Measurements from ENCODE around the gene LCLAT1.

LCLAT1 gene

GRCh38 chr2:30448866-30449265 lies 1.8 kb downstream of the LCLAT1 start:
- H3K4me3 ChIP-seq (ENCODE audit: low read depth in 1 of 2, low read length in 2 of 2), result peak overlapping the region in 1 of 2 experiments; percentile 97; a peak in 1 of 4 replicates

GRCh38 chr2:30450025-30450424 lies 3.0 kb downstream of the LCLAT1 start:
- Histone ChIP-seq H3K27me3 (ENCODE audit: insufficient read depth, low read length, poor library complexity) (no peaks in the 10 kb centered on the region), H3K79me2 (ENCODE audit: insufficient read depth, low read length) (peaks cover 71% of the 10 kb centered on the region), H3K4me1 (ENCODE audit: insufficient read depth, low read length) (peaks cover 22% of the 10 kb centered on the region), H3K9me3 (ENCODE audit: insufficient read depth, low read length, severe bottlenecking) (no peaks in the 10 kb centered on the region), H3K36me3 (ENCODE audit: insufficient read depth, low read length) (peaks cover 7% of the 10 kb centered on the region; the same call in 1 of the 2 replicates), H4K20me1 (ENCODE audit: insufficient read depth, low read length) (peaks cover 4% of the 10 kb centered on the region; the same call in 1 of the 2 replicates), H3K4me3 (ENCODE audit: low read depth in 1 of 2, low read length in 2 of 2) (no peak overlapping the region), H2AFZ (ENCODE audit: low read depth, low read length) (no peak overlapping the region), H3K4me2 (ENCODE audit: insufficient read depth, low read length) (no peak overlapping the region), H3K9ac (ENCODE audit: low read depth, low read length) (no peak overlapping the region), H3K27ac (ENCODE audit: low read length) (no peak overlapping the region)
- no peak for ATAC-seq (ENCODE audit: insufficient read depth, low read depth)
- DNase-seq, result no peak
- TF ChIP-seq EZH2 (IDR thresholded peaks at IDR 0.05; ENCODE audit: borderline replicate concordance, low read depth, low read length, severe bottlenecking), result no peak
- TF ChIP-seq, protein P1, sequence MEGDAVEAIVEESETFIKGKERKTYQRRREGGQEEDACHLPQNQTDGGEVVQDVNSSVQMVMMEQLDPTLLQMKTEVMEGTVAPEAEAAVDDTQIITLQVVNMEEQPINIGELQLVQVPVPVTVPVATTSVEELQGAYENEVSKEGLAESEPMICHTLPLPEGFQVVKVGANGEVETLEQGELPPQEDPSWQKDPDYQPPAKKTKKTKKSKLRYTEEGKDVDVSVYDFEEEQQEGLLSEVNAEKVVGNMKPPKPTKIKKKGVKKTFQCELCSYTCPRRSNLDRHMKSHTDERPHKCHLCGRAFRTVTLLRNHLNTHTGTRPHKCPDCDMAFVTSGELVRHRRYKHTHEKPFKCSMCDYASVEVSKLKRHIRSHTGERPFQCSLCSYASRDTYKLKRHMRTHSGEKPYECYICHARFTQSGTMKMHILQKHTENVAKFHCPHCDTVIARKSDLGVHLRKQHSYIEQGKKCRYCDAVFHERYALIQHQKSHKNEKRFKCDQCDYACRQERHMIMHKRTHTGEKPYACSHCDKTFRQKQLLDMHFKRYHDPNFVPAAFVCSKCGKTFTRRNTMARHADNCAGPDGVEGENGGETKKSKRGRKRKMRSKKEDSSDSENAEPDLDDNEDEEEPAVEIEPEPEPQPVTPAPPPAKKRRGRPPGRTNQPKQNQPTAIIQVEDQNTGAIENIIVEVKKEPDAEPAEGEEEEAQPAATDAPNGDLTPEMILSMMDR (IDR thresholded peaks at IDR 0.05; ENCODE audit: borderline replicate concordance, extremely low read depth, low read length, poor library complexity, severe bottlenecking), result no peak

More at GRCh38 chr2:30448866-30449265, 1.8 kb downstream of the LCLAT1 start:
- Histone ChIP-seq H2AFZ (ENCODE audit: low read depth, low read length) (no peak overlapping the region), H4K20me1 (ENCODE audit: insufficient read depth, low read length) (peaks cover 4% of the 10 kb centered on the region; the same call in 1 of the 2 replicates), H3K9ac (ENCODE audit: low read depth, low read length) (no peak overlapping the region), H3K4me1 (ENCODE audit: insufficient read depth, low read length) (peaks cover 22% of the 10 kb centered on the region), H3K4me2 (ENCODE audit: insufficient read depth, low read length) (peak overlapping the region; percentile 95; the same call in 1 of the 2 replicates), H3K9me3 (ENCODE audit: insufficient read depth, low read length, severe bottlenecking) (no peaks in the 10 kb centered on the region), H3K27me3 (ENCODE audit: insufficient read depth, low read length, poor library complexity) (no peaks in the 10 kb centered on the region), H3K79me2 (ENCODE audit: insufficient read depth, low read length) (peaks cover 60% of the 10 kb centered on the region), H3K27ac (ENCODE audit: low read length) (no peak overlapping the region), H3K36me3 (ENCODE audit: insufficient read depth, low read length) (peaks cover 7% of the 10 kb centered on the region; the same call in 1 of the 2 replicates)
- no peak for ATAC-seq (ENCODE audit: insufficient read depth, low read depth)
- TF ChIP-seq, protein P1 (IDR thresholded peaks at IDR 0.05; ENCODE audit: borderline replicate concordance, extremely low read depth, low read length, poor library complexity, severe bottlenecking), result no peak
- no peak for TF ChIP-seq EZH2 (IDR thresholded peaks at IDR 0.05; ENCODE audit: borderline replicate concordance, low read depth, low read length, severe bottlenecking)
- no peak for DNase-seq

DNA sequence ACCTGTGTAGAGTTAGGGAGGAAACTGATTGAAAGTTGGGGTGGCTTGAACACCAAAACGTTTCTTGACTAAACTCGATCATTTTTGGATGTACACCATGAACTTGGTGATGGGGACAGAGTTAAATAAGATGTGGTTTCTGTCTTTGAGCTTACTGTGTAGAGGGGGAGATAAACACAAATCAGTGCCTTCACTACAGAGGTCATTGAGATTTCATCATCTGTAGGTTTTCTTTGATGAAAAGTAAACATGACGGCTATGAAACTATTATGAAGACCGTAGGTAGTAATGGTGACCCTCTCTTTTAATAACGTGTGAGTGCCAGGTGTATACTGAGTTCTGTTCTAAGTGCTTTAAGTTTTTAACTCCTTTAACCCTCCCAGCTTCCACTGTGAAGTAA lies 6.5 kb downstream of the LCLAT1 start:
- no peak for TF ChIP-seq EZH2 (IDR thresholded peaks at IDR 0.05; ENCODE audit: borderline replicate concordance, low read depth, low read length, severe bottlenecking)
- TF ChIP-seq, protein P1 (IDR thresholded peaks at IDR 0.05; ENCODE audit: borderline replicate concordance, extremely low read depth, low read length, poor library complexity, severe bottlenecking), result no peak
- no peak overlapping the region for H3K9ac ChIP-seq (ENCODE audit: low read depth, low read length)
- ATAC-seq (ENCODE audit: insufficient read depth, low read depth), result no peak
- no peaks in the 10 kb centered on the region for H3K27me3 ChIP-seq (ENCODE audit: insufficient read depth, low read length, poor library complexity)
- DNase-seq, result no peak
- peaks cover 17% of the 10 kb centered on the region for H4K20me1 ChIP-seq (ENCODE audit: insufficient read depth, low read length)
- H3K27ac ChIP-seq (ENCODE audit: low read length), result no peak overlapping the region
- no peak overlapping the region for H3K4me3 ChIP-seq (ENCODE audit: low read depth in 1 of 2, low read length in 2 of 2)
- no peak overlapping the region for H2AFZ ChIP-seq (ENCODE audit: low read depth, low read length)
- H3K4me1 ChIP-seq (ENCODE audit: insufficient read depth, low read length), result peaks cover 5% of the 10 kb centered on the region
- H3K9me3 ChIP-seq (ENCODE audit: insufficient read depth, low read length, severe bottlenecking), result no peaks in the 10 kb centered on the region
- 0 out of 2 replicates have a peak, but pooled peaks cover 4% of the 10 kb centered on the region for H3K36me3 ChIP-seq (ENCODE audit: insufficient read depth, low read length)
- H3K4me2 ChIP-seq (ENCODE audit: insufficient read depth, low read length), result no peak overlapping the region
- peaks cover 84% of the 10 kb centered on the region for H3K79me2 ChIP-seq (ENCODE audit: insufficient read depth, low read length)

Measured in DND-41 (cell line).